T47D (cell line): ENCODE results near the gene TRIM14.
"Not testable (repeated sequence)": the region's sequence is repeated elsewhere in the genome, so short reads cannot be mapped to it uniquely, and the experiment has no call there.

ENCODE experiments used
- DNase-seq, 2 experiments: peaks; one replicate each; pipeline versions ENCODE4 v3.0.0 to v3.0.0-alpha.2; 2011 to 2012; ENCODE audit warnings: low read depth in 1 of 2, low spot score in 1 of 2
- JUND ChIP-seq: IDR thresholded peaks from 2 replicates; pipeline ENCODE4 v1.6.1; 2012; ENCODE audit warnings: low read depth
- in situ Hi-C: cut with HindIII; loops from 2 replicates; pipeline ENCODE4 v1.10.0; 2016; ENCODE audit warnings: low sequenced_read_pairs, low pct_unique_long_range_greater_than_20kb

The TRIM14 gene

DNA sequence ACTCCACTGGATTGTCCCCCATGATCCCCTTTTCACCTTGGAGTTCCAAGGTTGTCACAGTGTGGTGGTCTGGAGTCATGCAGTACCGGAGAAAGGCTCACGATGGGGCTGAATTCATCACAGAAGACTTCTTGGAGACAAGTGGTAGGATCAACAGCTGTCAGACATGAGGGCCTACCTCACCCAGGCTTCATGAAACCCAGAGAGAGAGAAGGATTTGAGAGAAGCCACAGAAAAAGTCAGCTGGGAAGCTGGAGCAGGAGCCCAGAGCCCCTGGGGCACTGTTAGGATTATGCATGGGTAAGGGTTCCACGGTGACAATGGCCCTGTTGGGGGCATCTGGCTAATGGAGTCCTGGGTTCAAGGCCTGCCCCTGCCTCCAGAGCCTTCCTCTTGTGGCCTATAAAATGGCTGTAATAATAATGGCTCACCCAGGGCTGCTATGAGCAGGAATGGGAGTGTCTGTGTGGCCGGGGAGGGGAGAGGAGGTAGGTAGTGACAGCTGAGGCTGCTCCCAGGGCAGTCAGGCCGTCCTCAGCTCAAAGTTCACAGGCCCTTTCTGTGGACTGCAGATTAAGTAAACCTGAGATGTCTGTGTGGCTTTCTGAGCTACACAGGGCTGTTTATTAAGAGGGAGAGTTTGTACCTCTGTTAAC lies 910 bp downstream of the TRIM14 start:
- in situ Hi-C loops = no loop called here
- peak; percentile 33 to 60 for DNase-seq
- no peak for TF ChIP-seq JUND

DNA sequence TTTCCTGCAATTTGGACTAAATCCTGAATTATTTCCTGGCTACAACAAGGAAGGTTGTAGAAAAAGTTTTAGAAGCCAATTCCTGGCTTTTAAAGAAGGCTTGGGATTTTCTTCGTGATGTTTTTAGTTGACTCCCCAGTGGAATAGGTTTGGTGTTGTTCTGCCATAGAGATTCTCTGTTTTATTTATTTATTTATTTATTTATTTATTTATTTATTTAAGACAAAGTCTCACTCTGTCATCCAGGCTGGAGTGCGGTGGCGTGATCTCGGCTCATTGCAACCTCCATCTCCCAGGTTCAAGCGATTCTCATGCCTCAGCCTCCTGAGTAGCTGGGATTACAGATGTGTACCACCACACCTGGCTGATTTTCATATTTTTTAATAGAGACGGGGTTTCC lies 1.9 kb downstream of the TRIM14 start:
- in situ Hi-C loops, DNase-seq: not testable (repeated sequence)

- no peak for DNase-seq
- in situ Hi-C loops = no loop called here
- TF ChIP-seq JUND = no peak
These were observed 10.0 kb downstream of the TRIM14 start for GRCh38 chr9:98109052-98109451.

GRCh38 chr9:98108531-98109031 lies 10.4 kb downstream of the TRIM14 start:
- TF ChIP-seq JUND = no peak
- DNase-seq = no peak
- in situ Hi-C loops = no loop called here

- no peak for TF ChIP-seq JUND
- in situ Hi-C loops = no loop called here
- DNase-seq = no peak
These were observed 11.1 kb downstream of the TRIM14 start for GRCh38 chr9:98107926-98108325.

DNA sequence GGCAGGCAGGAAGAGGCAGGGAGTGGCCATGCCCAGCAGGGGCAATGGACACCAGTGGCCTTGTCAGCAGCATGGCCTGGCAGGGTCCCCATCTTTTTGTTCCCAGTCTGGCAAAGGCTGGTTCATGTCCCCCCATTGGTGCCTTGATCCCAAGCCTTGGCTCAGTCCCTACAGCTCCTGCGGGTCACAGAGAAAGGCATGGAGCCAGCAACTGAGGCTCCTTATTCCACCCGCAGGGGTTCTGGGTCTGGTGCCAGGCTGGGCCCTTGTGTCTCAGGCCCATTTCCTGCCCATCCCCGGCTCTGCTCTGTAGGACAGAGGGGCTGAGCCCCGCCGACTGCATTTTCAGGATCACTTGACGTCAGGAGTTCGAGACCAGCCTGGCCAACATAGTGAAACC lies 14.0 kb downstream of the TRIM14 start:
- in situ Hi-C loops = no loop called here
- DNase-seq = no peak
- TF ChIP-seq JUND = no peak

DNA sequence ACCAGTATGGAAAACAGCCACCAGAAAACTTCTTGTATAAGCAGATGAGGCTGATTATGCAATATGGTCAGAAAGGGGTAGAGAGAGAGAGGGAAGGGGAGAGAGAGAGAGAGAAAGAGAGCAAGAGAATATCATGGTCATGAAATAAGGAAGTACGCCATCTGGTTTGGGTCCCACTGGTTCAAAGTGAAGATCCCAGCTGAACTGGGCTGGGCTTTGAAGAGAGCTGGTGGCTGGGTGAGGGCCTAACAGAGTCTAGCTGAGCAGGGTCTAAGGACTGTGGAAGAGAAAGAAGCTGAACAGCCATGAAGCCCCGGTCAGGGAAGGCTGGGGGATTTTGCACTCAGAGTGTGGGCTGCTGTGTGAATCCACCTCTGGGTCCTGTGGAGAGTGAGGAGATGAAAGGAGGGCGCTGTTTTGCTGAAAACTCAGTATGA lies 14.6 kb downstream of the TRIM14 start:
- no peak for TF ChIP-seq JUND
- in situ Hi-C loops = no loop called here
- no peak for DNase-seq

DNA sequence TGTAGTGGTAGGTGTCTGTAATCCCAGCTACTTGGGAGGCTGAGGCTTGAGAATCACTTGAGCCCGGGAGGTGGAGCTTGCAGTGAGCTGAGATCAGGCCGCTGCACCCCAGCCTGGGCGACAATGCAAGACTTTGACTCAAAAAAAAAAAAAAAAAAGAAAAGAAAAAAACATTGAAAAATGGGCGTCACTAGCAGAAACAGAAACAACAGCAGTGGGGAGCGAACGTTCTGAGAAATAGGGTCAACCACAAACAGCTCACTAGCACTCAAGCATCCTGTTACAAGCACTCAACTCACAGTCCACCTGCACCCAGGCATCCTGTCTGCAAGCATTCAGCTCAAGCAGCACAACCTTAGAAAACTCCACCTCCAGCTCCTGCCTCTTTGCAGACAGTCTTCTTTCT lies 17.2 kb downstream of the TRIM14 start:
- TF ChIP-seq JUND = no peak
- in situ Hi-C loops = no loop called here
- no peak for DNase-seq

DNA sequence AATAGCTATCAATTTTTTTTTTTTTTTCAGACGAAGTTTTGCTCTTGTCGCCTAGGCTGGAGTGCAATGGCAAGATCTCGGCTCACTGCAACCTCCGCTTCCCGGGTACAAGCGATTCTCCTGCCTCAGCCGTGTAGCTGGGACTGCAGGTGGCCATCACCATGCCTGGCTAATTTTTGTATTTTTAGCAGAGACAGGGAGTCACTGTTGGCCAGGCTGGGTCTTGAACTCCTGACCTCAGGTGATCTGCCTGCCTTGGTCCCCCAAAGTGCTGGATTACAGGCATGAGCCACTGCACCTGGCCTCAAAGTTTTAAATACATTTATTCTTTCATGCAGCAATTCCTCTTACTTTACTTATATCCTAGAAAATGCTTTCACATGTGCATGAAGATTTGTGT lies 17.6 kb downstream of the TRIM14 start:
- TF ChIP-seq JUND = no peak
- in situ Hi-C loops = no loop called here
- DNase-seq = no peak

DNA sequence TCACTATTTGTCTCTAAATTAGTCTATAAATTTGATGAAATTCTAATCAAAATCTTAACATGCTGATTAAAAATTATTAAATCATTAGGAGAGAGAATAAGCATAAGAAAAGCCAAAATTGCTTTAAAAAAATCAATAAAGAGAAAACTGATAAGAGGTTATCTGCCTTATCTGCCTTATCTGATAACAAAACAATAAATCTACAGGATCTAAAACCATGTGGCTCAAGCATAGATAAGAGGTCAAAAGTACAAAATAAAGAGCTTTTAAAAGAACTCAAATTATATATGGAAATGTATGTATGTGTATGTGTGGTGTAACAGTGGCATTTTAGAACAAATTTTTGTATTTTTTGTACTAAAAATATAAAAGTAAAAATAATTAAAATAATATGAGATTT lies 18.6 kb downstream of the TRIM14 start:
- no peak for DNase-seq
- in situ Hi-C loops = no loop called here
- TF ChIP-seq JUND = no peak

DNA sequence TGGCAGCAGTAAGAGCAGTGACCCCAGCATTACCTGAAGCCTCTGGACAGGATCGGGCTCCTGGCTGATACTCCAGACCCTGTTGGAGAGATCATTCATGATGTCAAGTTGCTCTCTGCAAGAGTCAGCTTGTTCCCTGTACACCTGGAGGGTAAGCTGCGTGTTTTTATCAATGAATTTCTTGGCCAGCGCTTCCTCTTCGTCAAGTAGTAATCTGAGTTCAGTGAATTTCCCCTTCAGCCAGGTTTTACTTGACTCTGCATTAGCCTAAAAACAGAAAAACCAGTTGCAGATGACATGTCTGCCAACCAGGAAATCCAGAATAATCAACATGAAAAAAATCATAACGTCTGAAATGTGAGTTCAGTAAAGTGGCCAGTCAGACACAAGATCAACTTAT lies 19.1 kb downstream of the TRIM14 start:
- in situ Hi-C loops = no loop called here
- no peak for TF ChIP-seq JUND
- no peak for DNase-seq

GRCh38 chr9:98099346-98099745 lies 19.7 kb downstream of the TRIM14 start:
- no peak for TF ChIP-seq JUND
- DNase-seq = no peak
- in situ Hi-C loops = no loop called here

DNA sequence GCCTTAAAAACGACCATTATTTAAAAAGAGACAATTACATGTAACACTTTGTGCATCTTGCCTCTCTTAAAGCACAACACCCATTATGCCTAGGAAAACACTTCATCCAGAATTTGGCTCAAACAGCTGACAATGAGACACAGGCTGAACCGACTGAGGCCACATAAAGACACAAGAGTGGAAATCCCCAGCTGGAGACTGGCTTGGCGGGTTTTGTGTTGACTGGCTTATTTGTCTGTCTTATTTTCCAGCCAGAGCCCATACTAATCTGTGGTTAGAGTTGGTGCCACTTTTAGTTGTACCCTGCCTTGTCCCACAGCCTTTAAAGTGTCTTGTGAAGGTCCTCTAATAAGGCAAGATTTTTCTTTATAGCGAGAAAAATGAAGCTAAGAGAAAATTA lies 21.2 kb downstream of the TRIM14 start:
- TF ChIP-seq JUND = no peak
- DNase-seq = peak; percentile 56 to 76
- in situ Hi-C loops = no loop called here

DNA sequence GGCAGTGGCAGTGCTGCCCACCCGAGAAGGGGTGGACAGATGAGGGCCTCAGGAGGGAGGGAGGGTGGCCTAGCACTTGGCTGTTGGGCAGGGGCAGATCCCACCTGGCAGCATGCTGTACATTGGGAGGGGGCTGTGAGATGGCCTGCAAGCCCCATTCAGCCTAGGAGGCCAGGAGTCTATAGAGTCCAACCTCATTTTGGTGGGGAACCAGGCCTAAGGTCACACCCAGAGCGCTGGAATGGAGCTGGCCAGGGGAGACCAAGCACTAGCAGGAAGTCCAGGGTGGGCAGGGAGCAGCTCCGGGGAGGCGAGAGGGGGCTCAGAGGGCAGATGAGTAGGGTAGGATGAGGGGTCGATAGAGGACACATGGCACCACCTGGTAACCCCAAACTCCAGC lies 22.9 kb downstream of the TRIM14 start:
- DNase-seq = no peak

DNA sequence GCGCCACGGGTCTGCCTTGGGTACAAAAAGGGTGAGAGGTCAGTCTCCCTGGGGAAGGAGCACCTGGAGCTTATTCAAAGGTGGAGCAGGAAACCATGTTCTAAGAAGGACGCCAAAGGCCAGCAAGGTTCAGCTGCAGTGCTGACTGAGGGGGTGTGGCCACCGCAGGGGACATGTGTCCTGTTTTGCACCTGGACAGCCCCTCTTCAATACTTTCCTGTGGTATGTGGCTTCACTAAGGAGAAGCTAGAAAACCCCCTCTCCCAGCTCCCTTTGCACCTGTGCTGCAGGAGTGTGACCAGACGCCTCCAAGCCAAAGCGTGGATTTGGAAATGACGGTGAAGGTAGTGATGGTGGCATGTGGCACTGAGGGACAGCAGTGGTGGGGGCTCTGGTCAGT lies 23.6 kb downstream of the TRIM14 start:
- TF ChIP-seq JUND = no peak
- DNase-seq = no peak
- in situ Hi-C loops = no loop called here

More for the DNA sequence above, 22.9 kb downstream of the TRIM14 start:
- TF ChIP-seq JUND = no peak
- in situ Hi-C loops = no loop called here
